DMS 273 (cell line): ENCODE data around the gene MTFR1L.

ENCODE experiments used
- DNase-seq: peaks from one replicate; lab custom pipeline; 2025; ENCODE audit not compliant: unreplicated experiment; lab: John Stamatoyannopoulos, UW

Gene MTFR1L

DNA sequence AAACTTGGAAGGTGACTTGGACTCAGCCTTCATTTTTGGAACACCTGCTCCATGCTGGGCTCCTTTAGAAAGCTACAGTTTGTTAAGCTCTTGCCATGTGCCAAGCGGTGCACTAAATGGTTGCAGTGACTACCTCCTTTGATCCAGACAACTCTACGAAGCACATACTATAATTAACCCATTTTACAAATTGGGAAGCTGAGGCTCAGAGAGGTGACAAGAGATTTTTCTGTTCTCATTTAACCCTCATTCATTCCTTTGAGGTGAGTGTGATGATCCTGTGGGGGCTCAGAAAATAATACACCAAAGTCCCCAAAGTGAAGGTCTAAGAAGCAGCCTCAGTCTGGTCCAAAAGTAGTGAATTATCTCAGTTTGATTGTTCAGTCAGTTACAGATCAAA, 57.4 kb downstream of the MTFR1L start:
- no peak for DNase-seq

DNA sequence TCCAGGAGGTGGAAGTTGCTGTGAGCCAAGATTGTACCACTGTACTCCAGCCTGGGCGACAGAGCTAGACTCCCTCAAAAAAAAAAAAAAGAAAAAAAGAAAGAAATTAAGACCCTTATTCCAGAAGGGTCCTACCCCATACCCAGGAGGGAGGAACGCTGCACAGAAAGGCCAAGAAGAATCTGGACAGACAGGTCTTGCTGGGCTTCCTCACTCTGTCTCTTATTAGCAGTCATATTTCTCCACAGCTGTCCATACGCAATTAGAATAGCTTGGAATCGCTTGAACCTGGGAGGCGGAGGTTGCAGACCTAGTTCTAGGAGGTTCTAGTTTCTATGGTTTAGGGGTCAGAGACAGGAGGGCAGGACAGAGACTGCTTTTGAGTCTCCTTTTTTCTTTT, 58.9 kb downstream of the MTFR1L start:
- no peak for DNase-seq

DNA sequence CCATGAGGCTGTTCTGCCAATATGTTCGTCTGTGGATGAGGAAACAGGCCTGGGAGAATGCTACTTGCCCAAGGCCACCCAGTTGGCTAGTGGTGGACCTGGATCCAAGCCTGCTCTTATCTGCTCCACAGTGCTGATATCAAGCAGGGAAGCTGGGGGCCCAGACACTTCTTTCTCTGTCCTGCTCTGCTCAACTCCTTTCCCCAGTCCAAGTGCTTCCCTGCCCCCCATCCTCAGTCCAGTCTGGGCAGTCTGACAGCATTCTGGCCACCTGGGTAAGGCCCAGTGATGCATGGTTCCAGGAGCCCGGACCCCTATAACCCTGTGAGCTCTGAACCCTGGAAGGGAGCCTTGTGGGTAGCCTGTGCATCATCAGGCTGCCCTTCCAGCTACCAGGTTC, 59.9 kb downstream of the MTFR1L start:
- no peak for DNase-seq

DNA sequence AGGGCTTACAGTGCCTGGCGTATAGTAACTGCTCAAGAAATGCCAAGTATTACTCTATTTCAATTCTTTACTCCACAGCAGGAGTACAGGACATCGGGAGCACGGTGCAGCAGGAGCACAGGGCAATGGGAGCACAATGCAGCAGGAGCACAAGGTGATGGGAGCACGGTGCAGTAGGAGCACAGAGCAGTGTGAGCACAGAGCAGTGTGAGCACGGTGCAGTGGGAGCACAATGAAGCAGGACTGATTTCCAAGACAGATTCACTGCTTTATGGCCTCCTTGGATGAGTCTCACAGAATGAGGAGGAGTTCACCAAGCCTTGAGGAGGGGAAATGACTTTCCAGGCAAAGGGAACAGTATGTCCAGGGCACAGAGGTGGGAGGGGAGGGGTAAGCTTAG, 60.8 kb downstream of the MTFR1L start:
- DNase-seq = no peak

DNA sequence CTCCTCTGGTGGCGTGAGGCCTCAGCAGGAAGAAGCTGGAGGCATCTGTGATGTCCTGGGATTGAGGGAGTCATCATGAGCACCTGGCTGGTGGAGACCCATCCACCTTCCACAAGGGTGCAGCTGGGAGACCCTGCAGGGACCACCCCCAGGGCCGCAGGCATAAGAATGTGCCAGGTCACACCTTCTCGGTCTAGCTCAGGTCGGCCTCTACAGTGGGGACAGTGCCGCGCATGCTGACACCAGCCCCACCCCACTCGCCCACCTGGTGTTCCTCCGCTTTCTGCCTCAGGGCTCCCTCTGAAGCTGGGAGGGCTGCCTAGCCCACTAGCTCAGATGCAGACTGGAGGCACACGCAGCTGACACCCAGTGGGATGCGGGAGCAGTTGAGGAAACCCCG, 61.5 kb downstream of the MTFR1L start:
- DNase-seq = no peak
